H4 (cell line): ENCODE results near the gene STT3A. TPM values are rescaled to one million over a fixed set of nuclear protein-coding genes. Genes with fewer than 3 reads are reported as not detected.

ENCODE experiments used
- DNase-seq: peaks from one replicate; pipeline ENCODE4 v3.0.0-alpha.2; 2015; ENCODE audit warnings: low spot score
- total RNA-seq: library from RNA; depleted of rRNA; stranded (reverse); fragments of >200 nt; shearing (Covaris generic); gene quantifications from 2 replicates; pipeline ENCODE4 v1.2.3, GENCODE V29; 2014

The STT3A gene
- total RNA-seq, 1 experiment from 2014 or later = 340 TPM

GRCh38 chr11:125588505-125588904 is 4.1 kb upstream of the STT3A start:
- no peak for DNase-seq

- peak; percentile 11 for DNase-seq
These were observed 875 bp upstream of the STT3A start for GRCh38 chr11:125591649-125592304.

- peak; percentile 26 for DNase-seq
These were observed 615 bp downstream of the STT3A start for GRCh38 chr11:125593114-125593820.

GRCh38 chr11:125594958-125595357 is 2.3 kb downstream of the STT3A start:
- DNase-seq = no peak

- no peak for DNase-seq
These were observed 8.0 kb downstream of the STT3A start for GRCh38 chr11:125600663-125601062.

- DNase-seq = no peak
These were observed 10.6 kb downstream of the STT3A start for GRCh38 chr11:125603207-125603606.

- no peak for DNase-seq
These were observed 12.8 kb downstream of the STT3A start for GRCh38 chr11:125605417-125605816.

- DNase-seq = no peak
These were observed 16.9 kb downstream of the STT3A start for GRCh38 chr11:125609545-125609944.

- DNase-seq = no peak
These were observed 25.7 kb downstream of the STT3A start for GRCh38 chr11:125618383-125618782.

- DNase-seq = peak; percentile 34
These were observed 29.3 kb downstream of the STT3A start for GRCh38 chr11:125621995-125622394.

GRCh38 chr11:125623064-125623463 is 30.4 kb downstream of the STT3A start:
- DNase-seq = no peak

GRCh38 chr11:125624756-125625213 is 32.1 kb downstream of the STT3A start, which contains the start of gene CHEK1:
Gene CHEK1 (plus strand): TSS chr11:125625163. CDS start chr11:125626769, 1,606 bp downstream.
- no peak for DNase-seq

GRCh38 chr11:125625225-125625629 is 32.6 kb downstream of the STT3A start:
- DNase-seq = no peak

GRCh38 chr11:125625630-125626287 is 33.1 kb downstream of the STT3A start:
- peak; percentile 90 for DNase-seq

- peak; percentile 88 for DNase-seq
These were observed 33.8 kb downstream of the STT3A start for GRCh38 chr11:125626288-125626950.

- no peak for DNase-seq
These were observed 34.7 kb downstream of the STT3A start for GRCh38 chr11:125627236-125627910.

GRCh38 chr11:125637840-125638239 is 45.2 kb downstream of the STT3A start:
- no peak for DNase-seq

- no peak for DNase-seq
These were observed 45.7 kb downstream of the STT3A start for GRCh38 chr11:125638315-125638714.

- no peak for DNase-seq
These were observed 53.2 kb downstream of the STT3A start for GRCh38 chr11:125645871-125646270.

GRCh38 chr11:125649465-125650166 is 57.0 kb downstream of the STT3A start:
- DNase-seq = no peak

GRCh38 chr11:125662689-125663088 is 70.0 kb downstream of the STT3A start:
- no peak for DNase-seq
